COLO668 (cell line): ENCODE results near the gene SP5.
"Not testable (repeated sequence)": the region's sequence is repeated elsewhere in the genome, so short reads cannot be mapped to it uniquely, and the experiment has no call there.

Source experiments
- DNase-seq: peaks from one replicate; lab custom pipeline; 2025; ENCODE audit not compliant: unreplicated experiment; lab: John Stamatoyannopoulos, UW

Gene SP5

GRCh38 chr2:170715062-170715931 is at the start of gene SP5:
Gene SP5, plus strand, starts transcription at chr2:170715337. Its CDS starts 176 bp downstream, at chr2:170715513.
- DNase-seq: peak; percentile 62

- no peak for DNase-seq
Measured at GRCh38 chr2:170665743-170666142, 49.4 kb upstream of the SP5 start.

- no peak for DNase-seq
Measured at GRCh38 chr2:170669909-170670308, 45.2 kb upstream of the SP5 start.

- DNase-seq: no peak
Measured at GRCh38 chr2:170670651-170671050, 44.5 kb upstream of the SP5 start.

GRCh38 chr2:170671079-170671478 is 44.1 kb upstream of the SP5 start:
- no peak for DNase-seq

GRCh38 chr2:170674282-170674681 is 40.9 kb upstream of the SP5 start:
- not testable (repeated sequence) for DNase-seq

GRCh38 chr2:170675701-170676100 is 39.4 kb upstream of the SP5 start:
- DNase-seq: no peak

GRCh38 chr2:170679607-170680079 is 35.5 kb upstream of the SP5 start:
- DNase-seq: peak; percentile 52

GRCh38 chr2:170680172-170680941 is 34.8 kb upstream of the SP5 start:
- DNase-seq: no peak

GRCh38 chr2:170681311-170681710 is 33.8 kb upstream of the SP5 start:
- no peak for DNase-seq

- DNase-seq: no peak
Measured at GRCh38 chr2:170685591-170685990, 29.5 kb upstream of the SP5 start.

- no peak for DNase-seq
Measured at GRCh38 chr2:170689481-170689880, 25.7 kb upstream of the SP5 start.

- no peak for DNase-seq
Measured at GRCh38 chr2:170690640-170691039, 24.5 kb upstream of the SP5 start.

GRCh38 chr2:170694316-170694715 is 20.8 kb upstream of the SP5 start:
- DNase-seq: no peak

- no peak for DNase-seq
Measured at GRCh38 chr2:170695521-170696410, 19.4 kb upstream of the SP5 start.

- DNase-seq: no peak
Measured at GRCh38 chr2:170696948-170697347, 18.2 kb upstream of the SP5 start.

GRCh38 chr2:170701011-170701410 is 14.1 kb upstream of the SP5 start:
- DNase-seq: no peak

GRCh38 chr2:170703776-170704476 is 11.2 kb upstream of the SP5 start:
- DNase-seq: no peak

- no peak for DNase-seq
Measured at GRCh38 chr2:170707821-170708795, 7.0 kb upstream of the SP5 start.
